Activated CD4-positive, alpha-beta T cell treated with anti-CD3 and anti-CD28 coated beads for 36 hours (primary cell): ENCODE measurements around the gene NEU4. TPM values are rescaled to one million over a fixed set of nuclear protein-coding genes. Genes with fewer than 3 reads are reported as not detected.
"Not testable (repeated sequence)": the region's sequence is repeated elsewhere in the genome, so short reads cannot be mapped to it uniquely, and the experiment has no call there.

Source experiments
- ATAC-seq: fragments of 200-7000 bp; cut with Tn5 transposase; one replicate; pipeline ENCODE4 v1.10.0; 2021; ENCODE audit warnings: mild to moderate bottlenecking, moderate library complexity
- CTCF ChIA-PET: fragments of 350-600 bp; sonication (Branson Sonifier 250); formaldehyde crosslinking; loops from one replicate; lab custom pipeline; 2021; ENCODE audit warnings: antibody characterized with exemption; lab: Charles Lee
- POLR2A ChIA-PET: fragments of 350-600 bp; sonication (Branson Sonifier 250); formaldehyde crosslinking; loops from one replicate; lab custom pipeline; 2021; ENCODE audit warnings: antibody characterized with exemption, inconsistent platforms; lab: Charles Lee
- DNase-seq: peaks from one replicate; pipeline ENCODE4 v3.0.0-alpha.2; 2020
- H3K27ac Mint-ChIP-seq: one replicate; pipeline ENCODE4 v1.8.0; 2021; ENCODE audit warnings: mixed read lengths
- H3K27me3 Mint-ChIP-seq: one replicate; pipeline ENCODE4 v1.8.0; 2021; ENCODE audit warnings: mixed read lengths
- H3K36me3 Mint-ChIP-seq: one replicate; pipeline ENCODE4 v1.8.0; 2021; ENCODE audit warnings: low read depth, mixed read lengths
- H3K4me1 Mint-ChIP-seq: one replicate; pipeline ENCODE4 v1.8.0; 2021; ENCODE audit warnings: mixed read lengths
- H3K4me3 Mint-ChIP-seq: one replicate; pipeline ENCODE4 v1.8.0; 2021; ENCODE audit warnings: mild to moderate bottlenecking, moderate library complexity, mixed read lengths
- H3K9me3 Mint-ChIP-seq: one replicate; pipeline ENCODE4 v1.8.0; 2021; ENCODE audit warnings: low read depth, mixed read lengths
- intact Hi-C, 2 experiments: fragments of 100-400 bp; cut with DNase I in 1 of 2; cut with micrococcal nuclease in 1 of 2; formaldehyde crosslinking; loops; one replicate each; pipeline versions ENCODE4 v1.14.2 to v1.15.1; 2022 to 2024; cut with DNase I, micrococcal nuclease
- total RNA-seq, 2 experiments: library from RNA; stranded (reverse); gene quantifications; one replicate each; pipeline ENCODE4 v1.2.3, GENCODE V29; 2021

Gene NEU4
- total RNA-seq, 2 experiments from 2014 or later: 0.76 to 0.89 TPM

GRCh38 chr2:241833756-241834526 lies 24.9 kb downstream of the NEU4 start:
- H3K4me3 Mint-ChIP-seq, POLR2A ChIA-PET, intact Hi-C loops, DNase-seq, H3K9me3 Mint-ChIP-seq, H3K27ac Mint-ChIP-seq, H3K36me3 Mint-ChIP-seq, ATAC-seq: not testable (repeated sequence)
- H3K4me1 Mint-ChIP-seq: peaks cover 14% of the 10 kb centered on the region
- H3K27me3 Mint-ChIP-seq: peaks cover 11% of the 10 kb centered on the region
- CTCF ChIA-PET: interaction anchor here (0.6 to 1.6 kb wide), 3 partner anchors 12 to 48 kb away, joined by 3 to 4 read pairs (median 3); no protein-coding TSS in a partner anchor

GRCh38 chr2:241834527-241835210 lies 25.7 kb downstream of the NEU4 start:
- H3K4me3 Mint-ChIP-seq: no peak overlapping the region
- POLR2A ChIA-PET: no interaction called here
- H3K9me3 Mint-ChIP-seq: peaks cover 4% of the 10 kb centered on the region
- H3K36me3 Mint-ChIP-seq: no peaks in the 10 kb centered on the region
- peaks cover 11% of the 10 kb centered on the region for H3K27me3 Mint-ChIP-seq
- intact Hi-C loops: no loop called here
- CTCF ChIA-PET: interaction anchor here (0.6 to 1.6 kb wide), 6 partner anchors 11 to 49 kb away, joined by 3 to 7 read pairs (median 4); no protein-coding TSS in a partner anchor
- DNase-seq: no peak
- no peak for ATAC-seq
- H3K4me1 Mint-ChIP-seq: peaks cover 14% of the 10 kb centered on the region
- no peak overlapping the region for H3K27ac Mint-ChIP-seq

- DNase-seq: peak; percentile 33
- no peaks in the 10 kb centered on the region for H3K36me3 Mint-ChIP-seq
- CTCF ChIA-PET: interaction anchor here (1.0 to 1.6 kb wide), 5 partner anchors 9 to 43 kb away, joined by 3 to 7 read pairs (median 4); no protein-coding TSS in a partner anchor
- intact Hi-C loops: no loop called here
- POLR2A ChIA-PET: no interaction called here
- H3K4me1 Mint-ChIP-seq: peaks cover 14% of the 10 kb centered on the region
- H3K4me3 Mint-ChIP-seq: no peak overlapping the region
- peaks cover 11% of the 10 kb centered on the region for H3K27me3 Mint-ChIP-seq
- H3K9me3 Mint-ChIP-seq: peaks cover 4% of the 10 kb centered on the region
- no peak overlapping the region for H3K27ac Mint-ChIP-seq
- no peak for ATAC-seq
Measured at GRCh38 chr2:241835611-241836010, 26.6 kb downstream of the NEU4 start.

- POLR2A ChIA-PET: no interaction called here
- ATAC-seq (no peak), DNase-seq (no peak)
- Mint-ChIP-seq H3K27me3 (peaks cover 11% of the 10 kb centered on the region), H3K4me1 (peaks cover 14% of the 10 kb centered on the region), H3K4me3 (no peak overlapping the region), H3K27ac (no peak overlapping the region), H3K9me3 (peaks cover 4% of the 10 kb centered on the region), H3K36me3 (no peaks in the 10 kb centered on the region)
- intact Hi-C loops: no loop called here
- CTCF ChIA-PET: interaction anchor here (1.0 kb wide), 1 partner anchor 10 kb away, joined by 4 read pairs; no protein-coding TSS in a partner anchor
Measured at GRCh38 chr2:241836292-241836691, 27.3 kb downstream of the NEU4 start.

GRCh38 chr2:241837197-241837965 lies 28.4 kb downstream of the NEU4 start:
- H3K36me3 Mint-ChIP-seq: no peaks in the 10 kb centered on the region
- H3K4me3 Mint-ChIP-seq: no peak overlapping the region
- H3K27ac Mint-ChIP-seq: no peak overlapping the region
- H3K27me3 Mint-ChIP-seq: peaks cover 7% of the 10 kb centered on the region
- ATAC-seq (no peak), DNase-seq (peak; percentile 0)
- POLR2A ChIA-PET: no interaction called here
- intact Hi-C loops: no loop called here
- peaks cover 14% of the 10 kb centered on the region for H3K4me1 Mint-ChIP-seq
- peaks cover 4% of the 10 kb centered on the region for H3K9me3 Mint-ChIP-seq
- CTCF ChIA-PET: no interaction called here

GRCh38 chr2:241841181-241842066 lies 32.4 kb downstream of the NEU4 start:
- no peak overlapping the region for H3K27ac Mint-ChIP-seq
- CTCF ChIA-PET: interaction anchor here (0.7 to 1.0 kb wide), 3 partner anchors 27 to 107 kb away, joined by 3 read pairs; partner anchors contain the start of gene D2HGDH
- H3K36me3 Mint-ChIP-seq: no peaks in the 10 kb centered on the region
- POLR2A ChIA-PET: no interaction called here
- H3K4me3 Mint-ChIP-seq: no peak overlapping the region
- peaks cover 40% of the 10 kb centered on the region for H3K4me1 Mint-ChIP-seq
- no peaks in the 10 kb centered on the region for H3K9me3 Mint-ChIP-seq
- intact Hi-C loops: loop anchor here in 1 of 2 experiments (5.0 kb wide), 2 partner anchors 79 to 399 kb away; no protein-coding TSS in a partner anchor
- H3K27me3 Mint-ChIP-seq: peaks cover 5% of the 10 kb centered on the region
- DNase-seq: peak; percentile 7
- no peak for ATAC-seq

- H3K36me3 Mint-ChIP-seq: peaks cover 3% of the 10 kb centered on the region
Measured at GRCh38 chr2:241842067-241842415, 33.0 kb downstream of the NEU4 start.

GRCh38 chr2:241842620-241843211 lies 33.7 kb downstream of the NEU4 start:
- no peaks in the 10 kb centered on the region for H3K9me3 Mint-ChIP-seq
- H3K4me1 Mint-ChIP-seq: peaks cover 40% of the 10 kb centered on the region
- H3K4me3 Mint-ChIP-seq: peak overlapping the region; percentile 45
- CTCF ChIA-PET: no interaction called here
- peak overlapping the region; percentile 67 for H3K27ac Mint-ChIP-seq
- peaks cover 3% of the 10 kb centered on the region for H3K36me3 Mint-ChIP-seq
- POLR2A ChIA-PET: interaction anchor here (1.0 kb wide), 1 partner anchor 143 kb away, joined by 3 read pairs; no protein-coding TSS in a partner anchor
- ATAC-seq (peak; percentile 24), DNase-seq (peak; percentile 65)
- intact Hi-C loops: loop anchor here in 1 of 2 experiments (5.0 kb wide), 2 partner anchors 80 to 400 kb away; no protein-coding TSS in a partner anchor
- no peaks in the 10 kb centered on the region for H3K27me3 Mint-ChIP-seq

More at GRCh38 chr2:241842067-241842415, 33.0 kb downstream of the NEU4 start:
- H3K4me1 Mint-ChIP-seq: peaks cover 40% of the 10 kb centered on the region
- no peaks in the 10 kb centered on the region for H3K9me3 Mint-ChIP-seq
- intact Hi-C loops: loop anchor here in 1 of 2 experiments (5.0 kb wide), 2 partner anchors 80 to 400 kb away; no protein-coding TSS in a partner anchor
- CTCF ChIA-PET: interaction anchor here (0.8 to 1.0 kb wide), 2 partner anchors 27 to 36 kb away, joined by 3 read pairs; no protein-coding TSS in a partner anchor
- ATAC-seq: no peak
- POLR2A ChIA-PET: no interaction called here
- H3K27me3 Mint-ChIP-seq: peaks cover 5% of the 10 kb centered on the region
- no peak for DNase-seq
- no peak overlapping the region for H3K4me3 Mint-ChIP-seq
- no peak overlapping the region for H3K27ac Mint-ChIP-seq

GRCh38 chr2:241843321-241844065 lies 34.5 kb downstream of the NEU4 start:
- Mint-ChIP-seq H3K27ac (peak overlapping the region; percentile 67), H3K4me3 (peak overlapping the region; percentile 45), H3K36me3 (peaks cover 3% of the 10 kb centered on the region), H3K9me3 (no peaks in the 10 kb centered on the region), H3K27me3 (no peaks in the 10 kb centered on the region), H3K4me1 (peaks cover 39% of the 10 kb centered on the region)
- DNase-seq (no peak), ATAC-seq (no peak)
- intact Hi-C loops: loop anchor here in 1 of 2 experiments (1.0 to 5.0 kb wide), 8 partner anchors 16 to 401 kb away; partner anchors contain the start of genes D2HGDH and DTYMK
- ChIA-PET CTCF (interaction anchor here (0.8 to 2.0 kb wide), 3 partner anchors 35 to 156 kb away, joined by 3 to 6 read pairs (median 4); no protein-coding TSS in a partner anchor), POLR2A (interaction anchor here (1.0 to 1.4 kb wide), 4 partner anchors 16 to 143 kb away, joined by 3 to 13 read pairs (median 4); no protein-coding TSS in a partner anchor)
